MM.1S (cell line): ENCODE data around the gene RREB1.
A peak's percentile ranks its signal among the peaks of the same experiment; 100 is the strongest.

ENCODE experiments used
- DNase-seq: peaks from one replicate; pipeline ENCODE4 v3.0.0-alpha.2; 2015
- H2AFZ ChIP-seq: fragments of 300-600 bp; sonication (generic); 2 replicates; pipeline ENCODE4 v1.6.0; 2016; ENCODE audit warnings: antibody characterized with exemption, low read length
- H3F3A ChIP-seq: fragments of 300-600 bp; sonication (generic); 2 replicates; pipeline ENCODE4 v1.6.1; 2016; ENCODE audit warnings: mild to moderate bottlenecking, antibody characterized with exemption, low read length, moderate library complexity, mixed read lengths; ENCODE audit not compliant: insufficient read depth
- H3K27ac ChIP-seq: fragments of 300-600 bp; sonication (generic); 2 replicates; pipeline ENCODE4 v1.5.1; 2016; ENCODE audit warnings: mild to moderate bottlenecking, low read length
- H3K27me3 ChIP-seq: fragments of 300-600 bp; sonication (generic); replicated peaks from 2 replicates; pipeline ENCODE4 v1.6.0; 2016; ENCODE audit warnings: low read length; ENCODE audit not compliant: insufficient read depth
- H3K36me3 ChIP-seq: fragments of 300-600 bp; sonication (generic); replicated peaks from 2 replicates; pipeline ENCODE4 v1.6.1; 2016; ENCODE audit warnings: mild to moderate bottlenecking, low read length, mixed read lengths; ENCODE audit not compliant: insufficient read depth
- H3K4me1 ChIP-seq: fragments of 300-600 bp; sonication (generic); 2 replicates; pipeline ENCODE4 v1.6.1; 2016; ENCODE audit warnings: low read length, mixed read lengths
- H3K4me2 ChIP-seq: fragments of 300-600 bp; sonication (generic); 2 replicates; pipeline ENCODE4 v1.6.0; 2016; ENCODE audit warnings: low read depth, low read length
- H3K4me3 ChIP-seq: fragments of 300-600 bp; sonication (generic); 2 replicates; pipeline ENCODE4 v1.5.1; 2016; ENCODE audit warnings: low read length, mixed read lengths
- H3K79me2 ChIP-seq: fragments of 300-600 bp; sonication (generic); 2 replicates; pipeline ENCODE4 v1.6.1; 2016; ENCODE audit warnings: mixed run types, low read length, mixed read lengths
- H3K9ac ChIP-seq: fragments of 300-600 bp; sonication (generic); 2 replicates; pipeline ENCODE4 v1.6.1; 2016; ENCODE audit warnings: low read length, mixed read lengths
- H3K9me2 ChIP-seq: fragments of 300-600 bp; sonication (generic); replicated peaks from 2 replicates; pipeline ENCODE4 v1.6.1; 2016; ENCODE audit warnings: mild to moderate bottlenecking, low read length, mixed read lengths; ENCODE audit not compliant: insufficient read depth
- H3K9me3 ChIP-seq: fragments of 300-600 bp; sonication (generic); replicated peaks from 2 replicates; pipeline ENCODE4 v1.6.1; 2016; ENCODE audit warnings: mild to moderate bottlenecking, low read length, mixed read lengths; ENCODE audit not compliant: insufficient read depth
- H4K20me1 ChIP-seq: fragments of 300-600 bp; sonication (generic); 2 replicates; pipeline ENCODE4 v1.6.1; 2016; ENCODE audit warnings: mild to moderate bottlenecking, low read length, moderate library complexity, mixed read lengths; ENCODE audit not compliant: insufficient read depth
- CTCF ChIP-seq: fragments of 300-600 bp; sonication (generic); IDR thresholded peaks from 2 replicates; pipeline ENCODE4 v1.5.1; 2016; ENCODE audit warnings: antibody characterized with exemption, low read length, mixed read lengths
- EZH2 ChIP-seq: fragments of 300-600 bp; sonication (generic); optimal IDR thresholded peaks from 2 replicates; pipeline ENCODE3; 2017; ENCODE audit warnings: low read depth, mild to moderate bottlenecking, antibody characterized with exemption, low read length, mixed read lengths
- EZH2phosphoT487 ChIP-seq: fragments of 300-600 bp; sonication (generic); IDR thresholded peaks from 2 replicates; pipeline ENCODE4 v1.6.1; 2018; ENCODE audit warnings: antibody characterized with exemption, low read length

RREB1 gene

DNA sequence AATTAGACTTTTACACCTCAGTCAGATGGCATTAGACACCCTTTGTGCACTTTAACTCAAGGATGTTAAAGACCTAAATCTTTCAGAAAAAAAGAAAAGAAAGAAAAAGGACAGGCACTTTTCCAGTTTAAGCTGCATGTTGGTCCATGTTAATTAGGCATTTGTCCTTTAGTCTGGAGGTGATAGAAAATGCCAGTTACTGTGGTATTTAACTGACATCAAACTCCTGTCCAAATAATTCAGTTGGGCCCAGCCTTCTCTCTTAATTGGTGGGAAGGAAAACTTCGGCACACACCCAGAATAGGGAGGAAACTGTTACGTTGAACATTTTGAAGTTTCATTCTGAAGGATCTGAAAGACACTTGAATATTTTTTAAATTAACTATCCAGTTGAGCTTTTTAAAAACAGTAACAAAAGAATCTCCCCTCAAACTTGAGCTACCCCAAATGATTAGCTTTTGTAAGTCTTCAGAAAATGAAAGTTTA is 30.3 kb downstream of the RREB1 start:
- Histone ChIP-seq H3K36me3 (no peaks in the 10 kb centered on the region), H3K4me2 (peak overlapping the region; percentile 89), H3K4me1 (peaks cover 66% of the 10 kb centered on the region), H3K9me2 (no peaks in the 10 kb centered on the region), H3K9ac (peak overlapping the region; percentile 78), H3K79me2 (peaks cover 68% of the 10 kb centered on the region), H3K27ac (peak overlapping the region; percentile 97), H3K27me3 (no peaks in the 10 kb centered on the region), H3K4me3 (peak overlapping the region; percentile 35), H2AFZ (no peak overlapping the region), H3F3A (peaks cover 68% of the 10 kb centered on the region), H4K20me1 (no peaks in the 10 kb centered on the region), H3K9me3 (no peaks in the 10 kb centered on the region)
- DNase-seq = no peak
- TF ChIP-seq EZH2phosphoT487 = no peak
- no peak for TF ChIP-seq EZH2
- TF ChIP-seq CTCF = no peak

DNA sequence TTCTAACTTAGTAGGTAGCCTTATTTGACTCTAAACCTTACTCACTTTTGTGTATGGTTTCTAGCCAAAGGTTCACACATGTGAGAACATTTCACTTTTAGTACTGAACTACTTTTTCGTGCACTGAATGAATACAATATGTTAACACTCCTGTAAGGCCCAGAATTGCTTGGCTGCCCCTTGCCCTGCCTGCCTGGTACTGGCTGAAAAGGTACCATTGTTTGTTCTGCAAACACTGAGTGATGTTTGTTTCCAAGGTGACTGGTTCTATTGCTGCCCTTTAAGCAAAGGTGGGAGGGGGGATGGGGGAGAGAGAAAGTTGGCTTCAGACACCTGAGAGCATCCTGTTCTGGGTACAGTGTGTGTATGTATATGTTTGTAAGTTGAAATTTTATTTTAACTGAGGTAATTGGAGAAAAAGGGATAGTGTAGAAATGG is 31.2 kb downstream of the RREB1 start:
- peaks cover 69% of the 10 kb centered on the region for H3K4me1 ChIP-seq
- TF ChIP-seq EZH2 (no peak), CTCF (no peak), EZH2phosphoT487 (no peak)
- no peaks in the 10 kb centered on the region for H3K9me3 ChIP-seq
- H3K9me2 ChIP-seq = no peaks in the 10 kb centered on the region
- H3K9ac ChIP-seq = peak overlapping the region; percentile 78; the same call in 1 of the 2 replicates
- H3K4me3 ChIP-seq = 0 out of 2 replicates have a peak overlapping the region, but pooled peaks have one; percentile 35
- DNase-seq = no peak
- peak overlapping the region; percentile 97 for H3K27ac ChIP-seq
- peaks cover 61% of the 10 kb centered on the region for H3K79me2 ChIP-seq
- no peaks in the 10 kb centered on the region for H3K27me3 ChIP-seq
- no peaks in the 10 kb centered on the region for H4K20me1 ChIP-seq
- no peak overlapping the region for H2AFZ ChIP-seq
- no peaks in the 10 kb centered on the region for H3K36me3 ChIP-seq
- peak overlapping the region; percentile 89 for H3K4me2 ChIP-seq
- peaks cover 75% of the 10 kb centered on the region for H3F3A ChIP-seq

- Histone ChIP-seq H3K4me2 (peak overlapping the region; percentile 81; the same call in 1 of the 2 replicates), H3K9ac (no peak overlapping the region), H3K9me3 (no peaks in the 10 kb centered on the region), H3K27me3 (no peaks in the 10 kb centered on the region), H3K36me3 (no peaks in the 10 kb centered on the region), H4K20me1 (no peaks in the 10 kb centered on the region), H3F3A (peaks cover 76% of the 10 kb centered on the region), H3K9me2 (no peaks in the 10 kb centered on the region), H2AFZ (no peak overlapping the region), H3K4me1 (peaks cover 69% of the 10 kb centered on the region), H3K4me3 (no peak overlapping the region), H3K27ac (no peak overlapping the region; the same call in 1 of the 2 replicates), H3K79me2 (peaks cover 61% of the 10 kb centered on the region)
- TF ChIP-seq EZH2phosphoT487 (no peak), CTCF (no peak), EZH2 (no peak)
- DNase-seq = no peak
Observed at GRCh38 chr6:7139835-7140470, 32.2 kb downstream of the RREB1 start.
